Gastrocnemius medialis (tissue), 4 donors: ENCODE data around the gene PLCG1. TPM values are rescaled to one million over a fixed set of nuclear protein-coding genes. Genes with fewer than 3 reads are reported as not detected.

Source experiments
- ATAC-seq, 2 donors: fragments of 150-250 bp; one replicate each; pipeline ENCODE4 v1.9.1; 2016
- DNase-seq, 2 donors: peaks; one replicate each; pipeline ENCODE4 v3.0.0-alpha.2; 2019
- H3K27ac ChIP-seq, 4 donors: fragments of 200-600 bp; sonication (generic); 1 replicate in 1 of 4; 2 replicates in 3 of 4; pipeline ENCODE4 v1.5.1; 2016 to 2018; ENCODE audit warnings: mild to moderate bottlenecking in 2 of 4, moderate library complexity in 1 of 4
- H3K27me3 ChIP-seq, 3 donors: fragments of 200-600 bp; sonication (generic) in 2 of 3; 1 replicate in 1 of 3; 2 replicates in 2 of 3; pipeline versions ENCODE4 v1.5.1 to v1.6.0; 2016 to 2019; ENCODE audit warnings: mild to moderate bottlenecking in 1 of 3, moderate library complexity in 1 of 3
- H3K36me3 ChIP-seq, 2 donors: fragments of 200-600 bp; sonication (generic) in 1 of 2; one replicate each; pipeline ENCODE4 v1.5.1; 2017 to 2018
- H3K4me1 ChIP-seq, 2 donors: fragments of 200-600 bp; sonication (generic) in 1 of 2; one replicate each; pipeline ENCODE4 v1.5.1; 2016 to 2017; ENCODE audit warnings: mild to moderate bottlenecking in 2 of 2
- H3K4me3 ChIP-seq, 4 donors: fragments of 200-600 bp; sonication (generic) in 3 of 4; 1 replicate in 1 of 4; 2 replicates in 3 of 4; pipeline ENCODE4 v1.5.1; 2016 to 2019; ENCODE audit warnings: mild to moderate bottlenecking in 2 of 4
- H3K9me3 ChIP-seq, 3 donors: fragments of 200-600 bp; sonication (generic) in 2 of 3; 1 replicate in 1 of 3; 2 replicates in 2 of 3; pipeline ENCODE4 v1.5.1; 2016 to 2019
- CTCF ChIP-seq, 5 experiments: fragments of 450-650 bp in 3 of 5; fragments of 200-600 bp in 2 of 5; sonication (generic) in 2 of 5; IDR thresholded peaks in 4 of 5; conservative IDR thresholded peaks in 1 of 5; 1 replicate in 4 of 5; 2 replicates in 1 of 5; pipeline ENCODE4 v1.5.1; 2016 to 2019; ENCODE audit warnings: antibody characterized with exemption in 5 of 5, mild to moderate bottlenecking in 3 of 5, moderate library complexity in 3 of 5
- POLR2A ChIP-seq, 2 donors: fragments of 450-650 bp; IDR thresholded peaks; one replicate each; pipeline ENCODE4 v1.6.1; 2017; ENCODE audit warnings: antibody characterized with exemption in 2 of 2, mild to moderate bottlenecking in 2 of 2, moderate library complexity in 2 of 2
- in situ Hi-C, 4 donors: fragments of 200-750 bp; cut with MboI; loops; one replicate each; pipeline versions ENCODE4 v1.15.0 to v1.8.0; 2017; ENCODE audit warnings: low sequenced_read_pairs in 4 of 4
- intact Hi-C: fragments of 100-400 bp; cut with DNase I; formaldehyde crosslinking; loops from one replicate; pipeline ENCODE4 v1.15.1; 2023; ENCODE audit warnings: low total_unique reads
- total RNA-seq, 4 donors: library from RNA; depleted of rRNA; stranded (reverse); fragments of >200 nt; gene quantifications; one replicate each; pipeline versions ENCODE4 v1.1.0 to v1.2.3, GENCODE V29; 2016

PLCG1 gene
- total RNA-seq, 4 donors from 2014 or later: 19.9 to 58.0 (median 35.0) TPM

- no peaks in the 10 kb centered on the region for H3K36me3 ChIP-seq
- in situ Hi-C loops (no loop called here), intact Hi-C loops (no loop called here)
- H3K4me3 ChIP-seq: no peak overlapping the region
- ATAC-seq: no peak
- no peaks in the 10 kb centered on the region for H3K27me3 ChIP-seq
- H3K4me1 ChIP-seq: peaks cover 87 to 94% of the 10 kb centered on the region in 2 donors
- no peak for DNase-seq
- peak overlapping the region in 3 of 4 donors; percentile 90 to 99 (median 97) for H3K27ac ChIP-seq
- TF ChIP-seq CTCF (IDR thresholded peaks at IDR 0.05 in 4 of 5, conservative IDR thresholded peaks at IDR 0.05 in 1 of 5) (no peak), POLR2A (IDR thresholded peaks at IDR 0.05) (no peak)
- H3K9me3 ChIP-seq: no peaks in the 10 kb centered on the region
Observed at GRCh38 chr20:41142919-41143318, 5.6 kb downstream of the PLCG1 start.

GRCh38 chr20:41143354-41143753 is 6.0 kb downstream of the PLCG1 start:
- peak overlapping the region; percentile 15 to 99 (median 94) for H3K27ac ChIP-seq
- no peaks in the 10 kb centered on the region for H3K9me3 ChIP-seq
- H3K4me1 ChIP-seq: peaks cover 88 to 94% of the 10 kb centered on the region in 2 donors
- ATAC-seq (no peak), DNase-seq (no peak)
- H3K36me3 ChIP-seq: no peaks in the 10 kb centered on the region
- intact Hi-C loops: no loop called here
- in situ Hi-C loops: no loop called here
- TF ChIP-seq CTCF (IDR thresholded peaks at IDR 0.05 in 4 of 5, conservative IDR thresholded peaks at IDR 0.05 in 1 of 5): no peak
- no peak for TF ChIP-seq POLR2A (IDR thresholded peaks at IDR 0.05)
- H3K4me3 ChIP-seq: no peak overlapping the region
- H3K27me3 ChIP-seq: no peaks in the 10 kb centered on the region

- DNase-seq (no peak), ATAC-seq (no peak)
- H3K4me3 ChIP-seq: no peak overlapping the region
- H3K9me3 ChIP-seq: no peaks in the 10 kb centered on the region
- peak overlapping the region; percentile 69 to 99 (median 94) for H3K27ac ChIP-seq
- H3K27me3 ChIP-seq: no peaks in the 10 kb centered on the region
- no peaks in the 10 kb centered on the region for H3K36me3 ChIP-seq
- in situ Hi-C loops: no loop called here
- peaks cover 94 to 97% of the 10 kb centered on the region in 2 donors for H3K4me1 ChIP-seq
- TF ChIP-seq CTCF (IDR thresholded peaks at IDR 0.05 in 4 of 5, conservative IDR thresholded peaks at IDR 0.05 in 1 of 5): no peak
- TF ChIP-seq POLR2A (IDR thresholded peaks at IDR 0.05): no peak
- intact Hi-C loops: no loop called here
Observed at GRCh38 chr20:41145317-41145716, 8.0 kb downstream of the PLCG1 start.

- Histone ChIP-seq H3K4me3 (no peak overlapping the region), H3K4me1 (peaks cover 92 to 95% of the 10 kb centered on the region in 2 donors), H3K27ac (peak overlapping the region; percentile 69 to 99 (median 94)), H3K9me3 (no peaks in the 10 kb centered on the region), H3K27me3 (no peaks in the 10 kb centered on the region), H3K36me3 (no peaks in the 10 kb centered on the region)
- DNase-seq (no peak), ATAC-seq (no peak)
- no peak for TF ChIP-seq CTCF (IDR thresholded peaks at IDR 0.05 in 4 of 5, conservative IDR thresholded peaks at IDR 0.05 in 1 of 5)
- intact Hi-C loops: no loop called here
- in situ Hi-C loops: no loop called here
Observed at GRCh38 chr20:41145821-41146620, 8.7 kb downstream of the PLCG1 start.
